ENCODE data around the gene RNF213.

GRCh38 chr17:80225230-80225629, 35.4 kb upstream of the RNF213 start:
- TF ChIP-seq, protein P1, sequence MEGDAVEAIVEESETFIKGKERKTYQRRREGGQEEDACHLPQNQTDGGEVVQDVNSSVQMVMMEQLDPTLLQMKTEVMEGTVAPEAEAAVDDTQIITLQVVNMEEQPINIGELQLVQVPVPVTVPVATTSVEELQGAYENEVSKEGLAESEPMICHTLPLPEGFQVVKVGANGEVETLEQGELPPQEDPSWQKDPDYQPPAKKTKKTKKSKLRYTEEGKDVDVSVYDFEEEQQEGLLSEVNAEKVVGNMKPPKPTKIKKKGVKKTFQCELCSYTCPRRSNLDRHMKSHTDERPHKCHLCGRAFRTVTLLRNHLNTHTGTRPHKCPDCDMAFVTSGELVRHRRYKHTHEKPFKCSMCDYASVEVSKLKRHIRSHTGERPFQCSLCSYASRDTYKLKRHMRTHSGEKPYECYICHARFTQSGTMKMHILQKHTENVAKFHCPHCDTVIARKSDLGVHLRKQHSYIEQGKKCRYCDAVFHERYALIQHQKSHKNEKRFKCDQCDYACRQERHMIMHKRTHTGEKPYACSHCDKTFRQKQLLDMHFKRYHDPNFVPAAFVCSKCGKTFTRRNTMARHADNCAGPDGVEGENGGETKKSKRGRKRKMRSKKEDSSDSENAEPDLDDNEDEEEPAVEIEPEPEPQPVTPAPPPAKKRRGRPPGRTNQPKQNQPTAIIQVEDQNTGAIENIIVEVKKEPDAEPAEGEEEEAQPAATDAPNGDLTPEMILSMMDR (tag by site-specific recombination; IDR thresholded peaks at IDR 0.05) = no peak
- no peak for TF ChIP-seq ZNF416 (tag by site-specific recombination; IDR thresholded peaks at IDR 0.05)
- TF ChIP-seq ZNF426 (tag by site-specific recombination; IDR thresholded peaks at IDR 0.05) = no peak
- TF ChIP-seq ZNF354C (tag by site-specific recombination; IDR thresholded peaks at IDR 0.05; ENCODE audit: borderline replicate concordance, low read depth) = no peak
- TF ChIP-seq ZNF24 (tag by site-specific recombination; IDR thresholded peaks at IDR 0.05) = no peak
- no peak for TF ChIP-seq YY1 (tag by site-specific recombination; IDR thresholded peaks at IDR 0.05)
- no peak for TF ChIP-seq ZFP3 (tag by site-specific recombination; IDR thresholded peaks at IDR 0.05; ENCODE audit: low read depth)
- TF ChIP-seq, protein P2, sequence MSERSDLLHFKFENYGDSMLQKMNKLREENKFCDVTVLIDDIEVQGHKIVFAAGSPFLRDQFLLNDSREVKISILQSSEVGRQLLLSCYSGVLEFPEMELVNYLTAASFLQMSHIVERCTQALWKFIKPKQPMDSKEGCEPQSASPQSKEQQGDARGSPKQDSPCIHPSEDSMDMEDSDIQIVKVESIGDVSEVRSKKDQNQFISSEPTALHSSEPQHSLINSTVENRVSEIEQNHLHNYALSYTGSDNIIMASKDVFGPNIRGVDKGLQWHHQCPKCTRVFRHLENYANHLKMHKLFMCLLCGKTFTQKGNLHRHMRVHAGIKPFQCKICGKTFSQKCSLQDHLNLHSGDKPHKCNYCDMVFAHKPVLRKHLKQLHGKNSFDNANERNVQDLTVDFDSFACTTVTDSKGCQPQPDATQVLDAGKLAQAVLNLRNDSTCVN (tag by site-specific recombination; optimal IDR thresholded peaks at IDR 0.05) = no peak
- TF ChIP-seq ZNF148 (tag by site-specific recombination; IDR thresholded peaks at IDR 0.05; ENCODE audit: borderline replicate concordance) = no peak
- TF ChIP-seq ZBTB17 (tag by site-specific recombination; IDR thresholded peaks at IDR 0.05) = no peak

Data from HEK293 (cell line).